ENCODE data around the gene TCERG1L. TPM values are rescaled to one million over a fixed set of nuclear protein-coding genes. Genes with fewer than 3 reads are reported as not detected.

TCERG1L gene
- total RNA-seq, 1 experiment from 2014 or later = not detected

DNA sequence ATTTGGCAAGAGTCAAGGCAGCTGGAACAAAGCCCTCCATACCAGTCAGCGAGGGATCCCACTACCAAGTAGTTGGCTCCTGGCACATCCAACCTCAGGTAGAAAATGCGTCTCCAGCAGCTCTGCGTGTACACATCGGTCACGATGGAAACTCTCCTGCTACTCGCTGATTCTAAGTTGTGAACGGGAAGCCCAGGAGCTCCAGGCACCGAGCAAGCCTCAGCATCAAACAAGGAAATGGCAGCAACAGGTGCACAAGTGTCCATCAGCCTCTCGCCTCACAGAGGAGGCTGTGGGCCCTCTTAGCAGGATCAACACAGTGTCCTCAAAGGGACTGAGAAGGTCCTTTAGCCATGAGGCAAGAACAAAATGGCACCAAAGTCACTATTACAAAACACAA is 127.0 kb downstream of the TCERG1L start:
- H3K27me3 ChIP-seq (ENCODE audit: control insufficient read depth, insufficient read depth, low read length) = peaks cover 14% of the 10 kb centered on the region
- DNase-seq (ENCODE audit: low read depth, low spot score) (no peak), ATAC-seq (no peak)
- H3K36me3 ChIP-seq (ENCODE audit: control insufficient read depth, insufficient read depth, low read length) = no peaks in the 10 kb centered on the region
- H3K4me3 ChIP-seq (ENCODE audit: low read depth in 2 of 2, low read length in 2 of 2) = no peak overlapping the region
- TF ChIP-seq, protein P1, sequence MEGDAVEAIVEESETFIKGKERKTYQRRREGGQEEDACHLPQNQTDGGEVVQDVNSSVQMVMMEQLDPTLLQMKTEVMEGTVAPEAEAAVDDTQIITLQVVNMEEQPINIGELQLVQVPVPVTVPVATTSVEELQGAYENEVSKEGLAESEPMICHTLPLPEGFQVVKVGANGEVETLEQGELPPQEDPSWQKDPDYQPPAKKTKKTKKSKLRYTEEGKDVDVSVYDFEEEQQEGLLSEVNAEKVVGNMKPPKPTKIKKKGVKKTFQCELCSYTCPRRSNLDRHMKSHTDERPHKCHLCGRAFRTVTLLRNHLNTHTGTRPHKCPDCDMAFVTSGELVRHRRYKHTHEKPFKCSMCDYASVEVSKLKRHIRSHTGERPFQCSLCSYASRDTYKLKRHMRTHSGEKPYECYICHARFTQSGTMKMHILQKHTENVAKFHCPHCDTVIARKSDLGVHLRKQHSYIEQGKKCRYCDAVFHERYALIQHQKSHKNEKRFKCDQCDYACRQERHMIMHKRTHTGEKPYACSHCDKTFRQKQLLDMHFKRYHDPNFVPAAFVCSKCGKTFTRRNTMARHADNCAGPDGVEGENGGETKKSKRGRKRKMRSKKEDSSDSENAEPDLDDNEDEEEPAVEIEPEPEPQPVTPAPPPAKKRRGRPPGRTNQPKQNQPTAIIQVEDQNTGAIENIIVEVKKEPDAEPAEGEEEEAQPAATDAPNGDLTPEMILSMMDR (IDR thresholded peaks at IDR 0.05) = no peak
- TF ChIP-seq POLR2AphosphoS5 (IDR thresholded peaks at IDR 0.05; ENCODE audit: low read depth, low read length) (no peak), SIN3A (IDR thresholded peaks at IDR 0.05; ENCODE audit: borderline replicate concordance, insufficient read depth, low read depth, low read length) (no peak), TCF7L2 (IDR thresholded peaks at IDR 0.05; ENCODE audit: low read depth, low read length) (no peak)
- TF ChIP-seq, protein P2, sequence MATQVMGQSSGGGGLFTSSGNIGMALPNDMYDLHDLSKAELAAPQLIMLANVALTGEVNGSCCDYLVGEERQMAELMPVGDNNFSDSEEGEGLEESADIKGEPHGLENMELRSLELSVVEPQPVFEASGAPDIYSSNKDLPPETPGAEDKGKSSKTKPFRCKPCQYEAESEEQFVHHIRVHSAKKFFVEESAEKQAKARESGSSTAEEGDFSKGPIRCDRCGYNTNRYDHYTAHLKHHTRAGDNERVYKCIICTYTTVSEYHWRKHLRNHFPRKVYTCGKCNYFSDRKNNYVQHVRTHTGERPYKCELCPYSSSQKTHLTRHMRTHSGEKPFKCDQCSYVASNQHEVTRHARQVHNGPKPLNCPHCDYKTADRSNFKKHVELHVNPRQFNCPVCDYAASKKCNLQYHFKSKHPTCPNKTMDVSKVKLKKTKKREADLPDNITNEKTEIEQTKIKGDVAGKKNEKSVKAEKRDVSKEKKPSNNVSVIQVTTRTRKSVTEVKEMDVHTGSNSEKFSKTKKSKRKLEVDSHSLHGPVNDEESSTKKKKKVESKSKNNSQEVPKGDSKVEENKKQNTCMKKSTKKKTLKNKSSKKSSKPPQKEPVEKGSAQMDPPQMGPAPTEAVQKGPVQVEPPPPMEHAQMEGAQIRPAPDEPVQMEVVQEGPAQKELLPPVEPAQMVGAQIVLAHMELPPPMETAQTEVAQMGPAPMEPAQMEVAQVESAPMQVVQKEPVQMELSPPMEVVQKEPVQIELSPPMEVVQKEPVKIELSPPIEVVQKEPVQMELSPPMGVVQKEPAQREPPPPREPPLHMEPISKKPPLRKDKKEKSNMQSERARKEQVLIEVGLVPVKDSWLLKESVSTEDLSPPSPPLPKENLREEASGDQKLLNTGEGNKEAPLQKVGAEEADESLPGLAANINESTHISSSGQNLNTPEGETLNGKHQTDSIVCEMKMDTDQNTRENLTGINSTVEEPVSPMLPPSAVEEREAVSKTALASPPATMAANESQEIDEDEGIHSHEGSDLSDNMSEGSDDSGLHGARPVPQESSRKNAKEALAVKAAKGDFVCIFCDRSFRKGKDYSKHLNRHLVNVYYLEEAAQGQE (IDR thresholded peaks at IDR 0.05; ENCODE audit: insufficient read depth in 1 of 2, low read depth in 2 of 2, low read length in 1 of 2) = no peak
- H3K27ac ChIP-seq (ENCODE audit: low read length) = no peak overlapping the region
- ChIA-PET CTCF (no interaction called here), POLR2A (interaction anchor here (0.5 kb wide), 1 partner anchor 33 kb away, joined by 7 read pairs; no protein-coding TSS in a partner anchor)
- H3K4me1 ChIP-seq (ENCODE audit: control insufficient read depth, insufficient read depth, low read length) = no peaks in the 10 kb centered on the region
- no TSS peak for BruUV-seq (replicated peaks)
- intact Hi-C loops (cut with micrococcal nuclease; ENCODE audit: unreplicated experiment) = no loop called here
- in situ Hi-C loops (cut with HindIII; ENCODE audit: low pct_unique_long_range_greater_than_20kb, low sequenced_read_pairs) = no loop called here
- no peaks in the 10 kb centered on the region for H3K9me3 ChIP-seq (ENCODE audit: control insufficient read depth, insufficient read depth, low read depth, low read length)

DNA sequence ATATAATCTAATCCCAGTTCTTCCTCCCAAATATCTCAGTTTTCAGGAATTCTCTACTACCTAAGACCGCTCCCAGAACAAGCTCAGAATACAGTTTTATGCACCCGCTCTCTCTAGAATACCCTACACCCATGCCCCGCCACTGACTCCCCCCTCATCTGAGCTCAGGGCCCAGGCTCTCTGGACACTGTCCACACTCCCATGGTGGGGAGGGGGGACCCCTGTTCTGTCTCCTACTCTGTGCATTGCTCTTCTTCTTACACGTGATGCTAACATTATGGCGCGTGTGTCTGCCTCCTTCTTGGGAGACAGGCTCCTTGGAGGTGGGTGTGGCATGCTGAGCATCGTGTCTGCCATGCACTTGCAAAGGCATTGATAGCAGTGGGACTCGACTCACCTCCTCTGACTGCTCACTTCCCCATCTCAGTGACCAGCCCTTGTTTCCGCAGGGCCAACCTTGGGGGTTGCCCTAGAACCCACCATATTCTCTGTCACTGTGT is 127.9 kb downstream of the TCERG1L start:
- Histone ChIP-seq H3K27me3 (ENCODE audit: control insufficient read depth, insufficient read depth, low read length) (peaks cover 14% of the 10 kb centered on the region), H3K27ac (ENCODE audit: low read length) (no peak overlapping the region), H3K4me1 (ENCODE audit: control insufficient read depth, insufficient read depth, low read length) (no peaks in the 10 kb centered on the region), H3K9me3 (ENCODE audit: control insufficient read depth, insufficient read depth, low read depth, low read length) (no peaks in the 10 kb centered on the region), H3K4me3 (ENCODE audit: low read depth in 2 of 2, low read length in 2 of 2) (no peak overlapping the region), H3K36me3 (ENCODE audit: control insufficient read depth, insufficient read depth, low read length) (no peaks in the 10 kb centered on the region)
- POLR2A ChIA-PET = interaction anchor here (0.5 kb wide), 1 partner anchor 63 kb away, joined by 14 read pairs; no protein-coding TSS in a partner anchor
- ATAC-seq (no peak), DNase-seq (ENCODE audit: low read depth, low spot score) (no peak)
- CTCF ChIA-PET = no interaction called here
- TF ChIP-seq TCF7L2 (IDR thresholded peaks at IDR 0.05; ENCODE audit: low read depth, low read length) = no peak
- TF ChIP-seq SIN3A (IDR thresholded peaks at IDR 0.05; ENCODE audit: borderline replicate concordance, insufficient read depth, low read depth, low read length) = no peak
- TF ChIP-seq, protein P2 (IDR thresholded peaks at IDR 0.05; ENCODE audit: insufficient read depth in 1 of 2, low read depth in 2 of 2, low read length in 1 of 2) = no peak
- TF ChIP-seq, protein P1 (IDR thresholded peaks at IDR 0.05) = no peak
- no peak for TF ChIP-seq POLR2AphosphoS5 (IDR thresholded peaks at IDR 0.05; ENCODE audit: low read depth, low read length)
- in situ Hi-C loops (cut with HindIII; ENCODE audit: low pct_unique_long_range_greater_than_20kb, low sequenced_read_pairs) (no loop called here), intact Hi-C loops (cut with micrococcal nuclease; ENCODE audit: unreplicated experiment) (no loop called here)
- no TSS peak for BruUV-seq (replicated peaks)

Measured in Panc1 (cell line).